Memory B cell (primary cell): Measurements from ENCODE around the gene CRYGS.

Source experiments
- ATAC-seq: fragments of 150-1000 bp; cut with Tn5 transposase; 2 replicates; pipeline ENCODE4 v1.10.0; 2021; ENCODE audit warnings: low read depth, mild to moderate bottlenecking, moderate library complexity
- DNase-seq, 2 donors: peaks; one replicate each; pipeline ENCODE4 v3.0.0; 2022; ENCODE audit warnings: low spot score in 2 of 2
- H3K27ac Mint-ChIP-seq: one replicate; pipeline ENCODE4 v1.8.0; 2022; ENCODE audit warnings: mild to moderate bottlenecking, moderate library complexity, mixed read lengths
- H3K27me3 Mint-ChIP-seq: one replicate; pipeline ENCODE4 v1.8.0; 2022; ENCODE audit warnings: mixed read lengths
- H3K36me3 Mint-ChIP-seq: one replicate; pipeline ENCODE4 v1.8.0; 2022; ENCODE audit warnings: mild to moderate bottlenecking, mixed read lengths
- H3K4me1 Mint-ChIP-seq: one replicate; pipeline ENCODE4 v1.8.0; 2022; ENCODE audit warnings: mixed read lengths
- H3K4me3 Mint-ChIP-seq: one replicate; pipeline ENCODE4 v1.8.0; 2022; ENCODE audit warnings: mild to moderate bottlenecking, moderate library complexity, mixed read lengths
- H3K9me3 Mint-ChIP-seq: one replicate; pipeline ENCODE4 v1.8.0; 2022; ENCODE audit warnings: mixed read lengths

The CRYGS gene

GRCh38 chr3:186520431-186520830 is 23.7 kb downstream of the CRYGS start:
- DNase-seq (no peak), ATAC-seq (no peak)
- Mint-ChIP-seq H3K4me3 (no peak overlapping the region), H3K27me3 (no peaks in the 10 kb centered on the region), H3K9me3 (no peaks in the 10 kb centered on the region), H3K36me3 (no peaks in the 10 kb centered on the region), H3K27ac (peak overlapping the region; percentile 86), H3K4me1 (peaks cover 55% of the 10 kb centered on the region)

DNA sequence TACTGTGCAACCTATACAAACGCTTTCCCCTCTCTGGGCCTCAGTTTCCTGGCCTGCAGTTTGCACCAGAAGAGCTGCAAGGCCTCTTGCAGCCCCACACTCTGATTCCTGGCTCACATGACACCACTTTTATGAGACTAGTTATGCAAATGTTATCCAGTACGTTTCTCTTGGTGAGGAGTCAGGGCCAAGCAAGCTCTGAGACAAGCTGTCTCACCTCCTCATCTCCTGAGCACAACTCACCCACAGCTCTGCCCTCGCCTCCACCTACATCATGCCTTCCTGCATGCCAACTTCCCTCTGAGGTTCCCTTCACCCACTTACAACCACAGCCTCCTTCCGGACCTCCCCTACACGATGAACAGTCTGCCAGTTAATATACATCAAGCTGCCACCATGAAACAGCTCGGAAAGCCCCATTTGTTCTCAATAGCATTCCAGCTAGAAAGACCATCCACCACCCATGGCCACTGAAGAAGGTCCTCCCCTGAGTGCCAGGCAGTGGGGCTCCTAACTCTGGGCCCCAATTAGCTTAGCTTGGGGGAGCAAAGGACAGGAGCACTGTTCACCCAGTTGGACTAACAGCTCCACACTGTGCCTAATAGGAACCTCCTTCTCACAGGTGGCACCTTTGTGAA is 25.0 kb downstream of the CRYGS start:
- Mint-ChIP-seq H3K36me3 (no peaks in the 10 kb centered on the region), H3K27me3 (no peaks in the 10 kb centered on the region), H3K4me3 (peak overlapping the region; percentile 39), H3K9me3 (no peaks in the 10 kb centered on the region), H3K4me1 (peaks cover 56% of the 10 kb centered on the region), H3K27ac (peak overlapping the region; percentile 86)
- ATAC-seq (peak; percentile 88), DNase-seq (peak in 1 of 2 donors; percentile 59)

DNA sequence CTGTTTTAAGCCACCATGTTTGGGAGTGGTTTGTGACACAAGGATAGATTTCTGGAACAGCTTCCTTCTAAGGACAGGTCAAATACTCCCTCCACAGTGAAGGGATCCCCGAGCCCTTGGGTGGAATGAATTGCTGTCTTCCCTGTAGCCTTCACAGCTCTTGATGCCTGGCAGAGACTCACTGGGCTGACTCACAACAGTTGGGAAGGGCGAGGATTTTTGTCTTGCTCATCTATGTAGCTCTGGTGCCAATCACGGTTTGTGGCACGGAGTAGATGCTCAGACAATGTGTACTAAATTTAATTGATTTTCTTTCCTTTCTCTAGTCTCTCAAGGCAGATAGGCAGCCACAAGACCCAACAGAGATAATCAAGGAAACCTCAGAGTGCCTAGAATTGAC is 27.0 kb downstream of the CRYGS start:
- Mint-ChIP-seq H3K27me3 (no peaks in the 10 kb centered on the region), H3K4me3 (no peak overlapping the region), H3K4me1 (peaks cover 51% of the 10 kb centered on the region), H3K27ac (no peak overlapping the region), H3K36me3 (no peaks in the 10 kb centered on the region), H3K9me3 (no peaks in the 10 kb centered on the region)
- no peak for DNase-seq
- ATAC-seq: no peak

DNA sequence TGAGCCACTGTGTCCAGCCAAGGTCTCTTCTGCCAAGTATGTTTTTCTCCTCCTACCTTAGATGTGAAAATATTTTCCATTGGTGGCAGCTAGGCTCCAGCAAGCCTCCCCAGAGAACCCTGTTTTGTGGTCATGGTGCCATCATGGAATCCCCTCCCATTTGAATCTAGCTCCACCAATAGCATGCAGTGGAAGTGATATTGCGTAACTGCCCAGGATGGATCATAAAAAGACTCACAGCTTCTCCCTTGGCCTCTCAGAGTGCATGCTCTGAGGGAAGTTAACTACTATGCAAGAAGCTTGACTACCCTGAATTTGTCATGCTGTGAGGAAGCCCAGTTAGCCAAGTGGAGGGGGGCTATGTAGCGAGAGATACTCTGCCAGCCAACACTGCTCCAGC is 27.5 kb downstream of the CRYGS start:
- Mint-ChIP-seq H3K27me3 (no peaks in the 10 kb centered on the region), H3K4me3 (no peak overlapping the region), H3K9me3 (no peaks in the 10 kb centered on the region), H3K36me3 (no peaks in the 10 kb centered on the region), H3K27ac (peak overlapping the region; percentile 6), H3K4me1 (peaks cover 51% of the 10 kb centered on the region)
- no peak for ATAC-seq
- DNase-seq: no peak

GRCh38 chr3:186515125-186515524 is 29.1 kb downstream of the CRYGS start:
- H3K4me3 Mint-ChIP-seq: peak overlapping the region; percentile 36
- no peaks in the 10 kb centered on the region for H3K9me3 Mint-ChIP-seq
- DNase-seq (no peak), ATAC-seq (peak; percentile 44)
- H3K4me1 Mint-ChIP-seq: peaks cover 47% of the 10 kb centered on the region
- H3K27me3 Mint-ChIP-seq: no peaks in the 10 kb centered on the region
- H3K36me3 Mint-ChIP-seq: no peaks in the 10 kb centered on the region
- H3K27ac Mint-ChIP-seq: peak overlapping the region; percentile 79

- Mint-ChIP-seq H3K27me3 (no peaks in the 10 kb centered on the region), H3K4me3 (peak overlapping the region; percentile 36), H3K27ac (peak overlapping the region; percentile 79), H3K9me3 (no peaks in the 10 kb centered on the region), H3K4me1 (peaks cover 53% of the 10 kb centered on the region), H3K36me3 (no peaks in the 10 kb centered on the region)
- ATAC-seq (no peak), DNase-seq (no peak)
These were observed 29.7 kb downstream of the CRYGS start for GRCh38 chr3:186514296-186515002.

DNA sequence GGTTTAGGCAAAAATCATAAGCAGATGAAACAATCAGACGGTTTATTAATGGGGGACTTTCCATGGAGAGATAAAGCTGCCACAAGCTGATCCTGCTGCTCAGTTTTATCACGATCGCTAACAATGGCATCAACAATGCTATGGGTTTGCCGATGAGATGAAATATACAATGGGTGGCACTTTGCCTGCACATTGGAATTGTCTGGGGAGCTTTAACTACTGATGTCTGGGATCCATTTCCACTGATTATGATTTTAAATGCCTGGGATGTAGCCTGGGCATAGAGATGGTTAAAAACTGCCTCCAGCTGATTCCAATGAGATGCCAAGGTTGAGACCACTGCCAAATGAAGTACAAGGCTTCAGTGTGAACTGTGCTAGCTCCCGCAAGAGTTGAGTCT is 30.8 kb downstream of the CRYGS start:
- H3K27ac Mint-ChIP-seq: no peak overlapping the region
- no peaks in the 10 kb centered on the region for H3K9me3 Mint-ChIP-seq
- peaks cover 48% of the 10 kb centered on the region for H3K4me1 Mint-ChIP-seq
- no peak overlapping the region for H3K4me3 Mint-ChIP-seq
- no peaks in the 10 kb centered on the region for H3K27me3 Mint-ChIP-seq
- H3K36me3 Mint-ChIP-seq: no peaks in the 10 kb centered on the region
- no peak for DNase-seq
- ATAC-seq: no peak

GRCh38 chr3:186512570-186513302 is 31.4 kb downstream of the CRYGS start:
- DNase-seq (no peak), ATAC-seq (no peak)
- Mint-ChIP-seq H3K27me3 (no peaks in the 10 kb centered on the region), H3K27ac (peak overlapping the region; percentile 2), H3K4me3 (no peak overlapping the region), H3K36me3 (no peaks in the 10 kb centered on the region), H3K9me3 (no peaks in the 10 kb centered on the region), H3K4me1 (peaks cover 45% of the 10 kb centered on the region)

GRCh38 chr3:186511702-186512101 is 32.5 kb downstream of the CRYGS start:
- no peaks in the 10 kb centered on the region for H3K27me3 Mint-ChIP-seq
- DNase-seq (no peak), ATAC-seq (no peak)
- H3K4me1 Mint-ChIP-seq: peaks cover 42% of the 10 kb centered on the region
- H3K9me3 Mint-ChIP-seq: no peaks in the 10 kb centered on the region
- H3K36me3 Mint-ChIP-seq: no peaks in the 10 kb centered on the region
- H3K27ac Mint-ChIP-seq: peak overlapping the region; percentile 2
- no peak overlapping the region for H3K4me3 Mint-ChIP-seq

DNA sequence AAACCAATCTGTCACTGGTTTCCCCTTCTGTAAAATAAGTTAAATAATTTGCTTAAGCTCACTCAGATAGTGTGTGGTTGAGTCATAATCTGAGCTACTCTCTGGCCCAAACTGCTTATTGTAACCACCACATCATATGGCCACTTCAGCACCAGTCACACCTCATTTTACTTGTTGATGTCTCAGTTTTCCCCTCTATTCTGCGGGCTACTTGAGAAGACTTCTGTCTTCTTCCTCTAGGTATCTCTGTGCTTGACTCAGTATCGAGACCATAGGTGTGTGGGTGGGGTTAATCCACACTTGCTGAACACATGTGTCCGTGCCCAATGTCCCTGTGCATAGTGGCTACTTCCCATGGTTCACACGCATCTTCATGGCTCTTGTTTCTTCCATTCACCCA is 32.9 kb downstream of the CRYGS start:
- DNase-seq (no peak), ATAC-seq (no peak)
- Mint-ChIP-seq H3K9me3 (no peaks in the 10 kb centered on the region), H3K27me3 (no peaks in the 10 kb centered on the region), H3K4me1 (peaks cover 43% of the 10 kb centered on the region), H3K36me3 (no peaks in the 10 kb centered on the region), H3K27ac (peak overlapping the region; percentile 72), H3K4me3 (no peak overlapping the region)

GRCh38 chr3:186510374-186511079 is 33.7 kb downstream of the CRYGS start:
- DNase-seq: no peak
- Mint-ChIP-seq H3K4me3 (no peak overlapping the region), H3K4me1 (peaks cover 40% of the 10 kb centered on the region), H3K27ac (peak overlapping the region; percentile 72), H3K9me3 (no peaks in the 10 kb centered on the region), H3K36me3 (no peaks in the 10 kb centered on the region), H3K27me3 (no peaks in the 10 kb centered on the region)
- peak; percentile 42 for ATAC-seq

- Mint-ChIP-seq H3K9me3 (no peaks in the 10 kb centered on the region), H3K4me3 (no peak overlapping the region), H3K27ac (peak overlapping the region; percentile 43), H3K4me1 (peaks cover 33% of the 10 kb centered on the region), H3K27me3 (no peaks in the 10 kb centered on the region), H3K36me3 (no peaks in the 10 kb centered on the region)
- DNase-seq: no peak
- ATAC-seq: peak; percentile 65
These were observed 34.8 kb downstream of the CRYGS start for GRCh38 chr3:186509423-186509822.

GRCh38 chr3:186506857-186507256 is 37.3 kb downstream of the CRYGS start:
- ATAC-seq: no peak
- DNase-seq: no peak
- Mint-ChIP-seq H3K27ac (no peak overlapping the region), H3K9me3 (no peaks in the 10 kb centered on the region), H3K4me1 (peaks cover 31% of the 10 kb centered on the region), H3K36me3 (no peaks in the 10 kb centered on the region), H3K4me3 (no peak overlapping the region), H3K27me3 (no peaks in the 10 kb centered on the region)

GRCh38 chr3:186506191-186506739 is 37.9 kb downstream of the CRYGS start:
- no peaks in the 10 kb centered on the region for H3K9me3 Mint-ChIP-seq
- H3K4me1 Mint-ChIP-seq: peaks cover 25% of the 10 kb centered on the region
- H3K27ac Mint-ChIP-seq: no peak overlapping the region
- no peak overlapping the region for H3K4me3 Mint-ChIP-seq
- ATAC-seq: no peak
- no peak for DNase-seq
- no peaks in the 10 kb centered on the region for H3K27me3 Mint-ChIP-seq
- no peaks in the 10 kb centered on the region for H3K36me3 Mint-ChIP-seq
